ENCODE results near the gene KIF2C. TPM values are rescaled to one million over a fixed set of nuclear protein-coding genes. Genes with fewer than 3 reads are reported as not detected.

The KIF2C gene
- total and polyA plus RNA-seq, 9 of the 15 experiments (the other 6 are each of a cell fraction or from before 2014, with no cell fraction given): 84.9 to 226 (median 169) TPM

DNA sequence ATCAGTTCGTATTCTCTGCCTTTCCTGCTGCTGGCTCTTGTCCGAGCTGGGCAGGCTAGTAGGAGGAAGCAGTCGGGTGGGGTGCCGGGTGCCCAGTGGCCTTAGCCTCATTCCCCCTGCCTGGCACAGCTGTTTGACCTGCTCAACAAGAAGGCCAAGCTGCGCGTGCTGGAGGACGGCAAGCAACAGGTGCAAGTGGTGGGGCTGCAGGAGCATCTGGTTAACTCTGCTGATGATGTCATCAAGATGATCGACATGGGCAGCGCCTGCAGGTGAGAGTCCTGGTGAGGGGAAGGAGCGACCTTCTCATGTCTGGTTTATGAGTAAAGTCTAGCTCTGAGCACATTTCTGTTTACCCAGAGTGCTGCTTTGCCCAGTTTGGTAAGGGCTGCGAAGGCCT is 19.4 kb downstream of the KIF2C start:
- TF ChIP-seq POLR2G (IDR thresholded peaks at IDR 0.05; ENCODE audit: low read depth, low read length) (peak; percentile 69), SIN3A (IDR thresholded peaks at IDR 0.05; ENCODE audit: borderline replicate concordance in 2 of 2, control insufficient read depth in 1 of 2, low read depth in 2 of 2, low read length in 2 of 2) (no peak), SMAD4 (CRISPR knock-in tag; conservative IDR thresholded peaks at IDR 0.05) (no peak), RBFOX2 (IDR thresholded peaks at IDR 0.05; ENCODE audit: low read depth, low read length) (peak; percentile 61; the same call in 1 of the 2 replicates)
- TF ChIP-seq, protein P1, sequence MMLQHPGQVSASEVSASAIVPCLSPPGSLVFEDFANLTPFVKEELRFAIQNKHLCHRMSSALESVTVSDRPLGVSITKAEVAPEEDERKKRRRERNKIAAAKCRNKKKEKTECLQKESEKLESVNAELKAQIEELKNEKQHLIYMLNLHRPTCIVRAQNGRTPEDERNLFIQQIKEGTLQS (IDR thresholded peaks at IDR 0.05): peak; percentile 70
- TF ChIP-seq, protein P1 (CRISPR knock-in tag; conservative IDR thresholded peaks at IDR 0.05): no peak
- CTCF ChIA-PET (ENCODE audit: low intra/inter-chr PET ratio): no interaction called here
- FAIRE-seq (no peak), ATAC-seq (no peak), DNase-seq (ENCODE audit: extremely low read depth in 1 of 4, low spot score in 3 of 4) (no peak)
- intact Hi-C loops (cut with micrococcal nuclease): no loop called here
- Histone ChIP-seq H4K20me1 (replicated peaks; ENCODE audit: control insufficient read depth, insufficient read depth, low read length) (peaks cover 4% of the 10 kb centered on the region; the same call in 1 of the 2 replicates), H3K9me3 (replicated peaks; ENCODE audit: control insufficient read depth, insufficient read depth, low read depth, low read length) (no peaks in the 10 kb centered on the region), H3K27me3 (ENCODE audit: control insufficient read depth in 2 of 2, insufficient read depth in 2 of 2, low read length in 2 of 2) (no peaks in the 10 kb centered on the region), H2AFZ (ENCODE audit: low read depth, low read length) (no peak overlapping the region), H3K4me1 (replicated peaks in 1 of 2; ENCODE audit: control insufficient read depth in 2 of 2, insufficient read depth in 2 of 2, low read length in 2 of 2) (no peaks in the 10 kb centered on the region), H3K27ac (ENCODE audit: extremely low read depth, low read depth, low read length) (no peak overlapping the region), H3K4me2 (ENCODE audit: insufficient read depth, low read length) (no peak overlapping the region), H3K9ac (ENCODE audit: insufficient read depth in 1 of 2, low read depth in 2 of 2, low read length in 2 of 2) (peak overlapping the region in 1 of 2 experiments; percentile 23; a peak in 1 of 4 replicates), H3K9me1 (ENCODE audit: control insufficient read depth, insufficient read depth, low read length) (peaks cover 5% of the 10 kb centered on the region), H3K36me3 (ENCODE audit: control insufficient read depth, insufficient read depth, low read length) (peaks cover 99% of the 10 kb centered on the region), H3K79me2 (ENCODE audit: control insufficient read depth, insufficient read depth, low read length) (no peaks in the 10 kb centered on the region; the same call in 2 of the 3 replicates), H3K4me3 (no peak overlapping the region)
- no TSS peak for BruUV-seq (replicated peaks)
- WGBS (ENCODE audit: insufficient coverage, low coverage, missing lambda C conversion rate): 86% methylated on average over 11 of the region's 11 CpGs
- in situ Hi-C loops (cut with MboI): no loop called here
- POLR2A ChIA-PET: interaction anchor here (0.6 to 11.4 kb wide), 6 partner anchors 9 to 569 kb away, joined by 3 to 199 read pairs (median 8); partner anchors contain the start of genes RNU5D-1 and RPS8

Measured in K562 (cell line).